ENCODE data around the gene PGAP6. TPM values are rescaled to one million over a fixed set of nuclear protein-coding genes. Genes with fewer than 3 reads are reported as not detected.

Gene PGAP6
- polyA plus RNA-seq, 2 of the 4 experiments (the other 2 are of a cell fraction) = 25.9 to 38.1 TPM

- under 1% methylated on average over 25 of the region's 30 CpGs for WGBS (ENCODE audit: missing lambda C conversion rate)
- no peaks in the 10 kb centered on the region for H3K9me3 ChIP-seq
- H3K27ac ChIP-seq = peak within 1 kb of the TSS; percentile 68 to 89
- H3K4me2 ChIP-seq = peak within 1 kb of the TSS; percentile 78
- H3K4me1 ChIP-seq = peaks cover 17% of the 10 kb centered on the region; the same call in 2 of the 3 replicates
- ChIA-PET POLR2A (interaction anchor here (0.6 to 1.3 kb wide), 4 partner anchors 8 to 31 kb away, joined by 3 to 5 read pairs (median 3); partner anchors contain the start of genes AXIN1 and DECR2), CTCF (interaction anchor here (1.0 to 3.5 kb wide), 5 partner anchors 8 to 305 kb away, joined by 4 to 16 read pairs (median 5); partner anchors contain the start of gene HBQ1)
- peak; percentile 90 to 94 for DNase-seq (ENCODE audit: low read depth in 1 of 2, low spot score in 1 of 2)
- peak within 1 kb of the TSS; percentile 58 for H3K4me3 ChIP-seq
- peak; percentile 84 to 96 for ATAC-seq
- FAIRE-seq = no peak
- TF ChIP-seq POLR2AphosphoS2 (conservative IDR thresholded peaks at IDR 0.05; ENCODE audit: low read length) (no peak), HOXB5 (CRISPR knock-in tag; IDR thresholded peaks at IDR 0.05) (0 out of 2 replicates have a peak, but pooled peaks have one; percentile 68), MYC (IDR thresholded peaks at IDR 0.05; ENCODE audit: borderline replicate concordance, low read length) (0 out of 2 replicates have a peak, but pooled peaks have one; percentile 38), RFX5 (IDR thresholded peaks at IDR 0.05) (no peak), KDM5A (IDR thresholded peaks at IDR 0.05) (no peak), FOXS1 (CRISPR knock-in tag; IDR thresholded peaks at IDR 0.05) (no peak), RAD21 (conservative IDR thresholded peaks at IDR 0.05 in 1 of 2, IDR thresholded peaks at IDR 0.05 in 1 of 2) (no peak), ZSCAN20 (CRISPR knock-in tag; IDR thresholded peaks at IDR 0.05) (no peak), EP300 (IDR thresholded peaks at IDR 0.05) (no peak), HES2 (IDR thresholded peaks at IDR 0.05) (no peak), MAFK (IDR thresholded peaks at IDR 0.05; ENCODE audit: partially characterized antibody) (no peak), SREBF2 (IDR thresholded peaks at IDR 0.05) (no peak), RARB (CRISPR knock-in tag; IDR thresholded peaks at IDR 0.05) (no peak), TFCP2L1 (CRISPR knock-in tag; IDR thresholded peaks at IDR 0.05) (no peak), CHD2 (IDR thresholded peaks at IDR 0.05; ENCODE audit: low read length, partially characterized antibody) (no peak), RCOR1 (IDR thresholded peaks at IDR 0.05; ENCODE audit: low read depth, low read length) (no peak), EHF (CRISPR knock-in tag; IDR thresholded peaks at IDR 0.05) (no peak), EHMT2 (IDR thresholded peaks at IDR 0.05; ENCODE audit: low read depth) (no peak), NR3C1 (IDR thresholded peaks at IDR 0.05) (no peak), CBX8 (IDR thresholded peaks at IDR 0.05) (no peak), CHD4 (IDR thresholded peaks at IDR 0.05; ENCODE audit: borderline replicate concordance) (no peak), FOSL2 (IDR thresholded peaks at IDR 0.05) (no peak), FOSL2 (CRISPR knock-in tag; IDR thresholded peaks at IDR 0.05) (no peak), CEBPB (IDR thresholded peaks at IDR 0.05) (no peak), TP53 (CRISPR knock-in tag; IDR thresholded peaks at IDR 0.05) (no peak), JUN (IDR thresholded peaks at IDR 0.05) (peak in 1 of 2 experiments; percentile 50; a peak in 2 of 5 replicates), SMC3 (IDR thresholded peaks at IDR 0.05) (no peak), KDM1A (IDR thresholded peaks at IDR 0.05; ENCODE audit: low read depth) (no peak), REST (IDR thresholded peaks at IDR 0.05) (no peak; the same call in 1 of the 2 replicates), ESRRA (IDR thresholded peaks at IDR 0.05; ENCODE audit: borderline replicate concordance, low read length) (no peak), PHF8 (IDR thresholded peaks at IDR 0.05; ENCODE audit: borderline replicate concordance, low read depth) (no peak), MAZ (IDR thresholded peaks at IDR 0.05; ENCODE audit: borderline replicate concordance, low read depth, low read length) (peak; percentile 9; the same call in 1 of the 2 replicates), RNF2 (IDR thresholded peaks at IDR 0.05; ENCODE audit: borderline replicate concordance, low read depth) (no peak)
- TF ChIP-seq, protein P1, sequence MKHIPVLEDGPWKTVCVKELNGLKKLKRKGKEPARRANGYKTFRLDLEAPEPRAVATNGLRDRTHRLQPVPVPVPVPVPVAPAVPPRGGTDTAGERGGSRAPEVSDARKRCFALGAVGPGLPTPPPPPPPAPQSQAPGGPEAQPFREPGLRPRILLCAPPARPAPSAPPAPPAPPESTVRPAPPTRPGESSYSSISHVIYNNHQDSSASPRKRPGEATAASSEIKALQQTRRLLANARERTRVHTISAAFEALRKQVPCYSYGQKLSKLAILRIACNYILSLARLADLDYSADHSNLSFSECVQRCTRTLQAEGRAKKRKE (CRISPR knock-in tag; IDR thresholded peaks at IDR 0.05; ENCODE audit: low read depth) = no peak
- TF ChIP-seq, protein P2, sequence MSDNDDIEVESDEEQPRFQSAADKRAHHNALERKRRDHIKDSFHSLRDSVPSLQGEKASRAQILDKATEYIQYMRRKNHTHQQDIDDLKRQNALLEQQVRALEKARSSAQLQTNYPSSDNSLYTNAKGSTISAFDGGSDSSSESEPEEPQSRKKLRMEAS (IDR thresholded peaks at IDR 0.05) = peak; percentile 51
- TF ChIP-seq, protein P3, sequence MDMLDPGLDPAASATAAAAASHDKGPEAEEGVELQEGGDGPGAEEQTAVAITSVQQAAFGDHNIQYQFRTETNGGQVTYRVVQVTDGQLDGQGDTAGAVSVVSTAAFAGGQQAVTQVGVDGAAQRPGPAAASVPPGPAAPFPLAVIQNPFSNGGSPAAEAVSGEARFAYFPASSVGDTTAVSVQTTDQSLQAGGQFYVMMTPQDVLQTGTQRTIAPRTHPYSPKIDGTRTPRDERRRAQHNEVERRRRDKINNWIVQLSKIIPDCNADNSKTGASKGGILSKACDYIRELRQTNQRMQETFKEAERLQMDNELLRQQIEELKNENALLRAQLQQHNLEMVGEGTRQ (IDR thresholded peaks at IDR 0.05) = no peak
- TF ChIP-seq, protein P4, sequence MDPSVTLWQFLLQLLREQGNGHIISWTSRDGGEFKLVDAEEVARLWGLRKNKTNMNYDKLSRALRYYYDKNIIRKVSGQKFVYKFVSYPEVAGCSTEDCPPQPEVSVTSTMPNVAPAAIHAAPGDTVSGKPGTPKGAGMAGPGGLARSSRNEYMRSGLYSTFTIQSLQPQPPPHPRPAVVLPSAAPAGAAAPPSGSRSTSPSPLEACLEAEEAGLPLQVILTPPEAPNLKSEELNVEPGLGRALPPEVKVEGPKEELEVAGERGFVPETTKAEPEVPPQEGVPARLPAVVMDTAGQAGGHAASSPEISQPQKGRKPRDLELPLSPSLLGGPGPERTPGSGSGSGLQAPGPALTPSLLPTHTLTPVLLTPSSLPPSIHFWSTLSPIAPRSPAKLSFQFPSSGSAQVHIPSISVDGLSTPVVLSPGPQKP (IDR thresholded peaks at IDR 0.05; ENCODE audit: low read depth, low read length) = no peak
Measured at GRCh38 chr16:370443-370842, 11.3 kb downstream of the PGAP6 start, which contains the start of gene MRPL28. TSS of gene MRPL28 (minus strand) at chr16:370538. CDS start at chr16:370218, 320 bp downstream.
